Activated CD4-positive, alpha-beta memory T cell treated with anti-CD3 and anti-CD28 coated beads, Interleukin-2, amount 10 ng/mL, durations not matched to agents 7 days and 5 days (primary cell): Measurements from ENCODE around the gene ZMPSTE24. TPM values are rescaled to one million over a fixed set of nuclear protein-coding genes. Genes with fewer than 3 reads are reported as not detected.

Experiments used
- CTCF ChIA-PET: fragments of 350-600 bp; sonication (Branson Sonifier 250); formaldehyde crosslinking; loops from one replicate; lab custom pipeline; 2021; ENCODE audit warnings: antibody characterized with exemption, inconsistent platforms; lab: Charles Lee
- POLR2A ChIA-PET: fragments of 350-600 bp; sonication (Branson Sonifier 250); formaldehyde crosslinking; loops from one replicate; lab custom pipeline; 2021; ENCODE audit warnings: antibody characterized with exemption; lab: Charles Lee
- DNase-seq: peaks from one replicate; pipeline ENCODE4 v3.0.0-alpha.2; 2020
- H3K27ac Mint-ChIP-seq: one replicate; pipeline ENCODE4 v1.8.0; 2021; ENCODE audit warnings: mild to moderate bottlenecking, mixed read lengths
- H3K27me3 Mint-ChIP-seq: one replicate; pipeline ENCODE4 v1.8.0; 2021; ENCODE audit warnings: mixed read lengths
- H3K36me3 Mint-ChIP-seq: one replicate; pipeline ENCODE4 v1.8.0; 2021; ENCODE audit warnings: low read depth, mixed read lengths
- H3K4me1 Mint-ChIP-seq: one replicate; pipeline ENCODE4 v1.8.0; 2021; ENCODE audit warnings: mixed read lengths
- H3K4me3 Mint-ChIP-seq: one replicate; pipeline ENCODE4 v1.8.0; 2021; ENCODE audit warnings: mild to moderate bottlenecking, mixed read lengths
- H3K9me3 Mint-ChIP-seq: one replicate; pipeline ENCODE4 v1.8.0; 2021; ENCODE audit warnings: mixed read lengths
- total RNA-seq, 2 experiments: library from RNA; stranded (reverse); gene quantifications; one replicate each; pipeline ENCODE4 v1.2.3, GENCODE V29; 2021

ZMPSTE24 gene
- total RNA-seq, 2 experiments from 2014 or later = 23.8 to 25.4 TPM

- no peak overlapping the region for H3K27ac Mint-ChIP-seq
These were observed 7.3 kb downstream of the ZMPSTE24 start for GRCh38 chr1:40265298-40265697.

GRCh38 chr1:40265919-40266318 is 7.9 kb downstream of the ZMPSTE24 start:
- no peak overlapping the region for H3K4me3 Mint-ChIP-seq
- POLR2A ChIA-PET = interaction anchor here (0.9 kb wide), 1 partner anchor 10 kb away, joined by 3 read pairs; no protein-coding TSS in a partner anchor
- peaks cover 42% of the 10 kb centered on the region for H3K4me1 Mint-ChIP-seq
- peaks cover 51% of the 10 kb centered on the region for H3K36me3 Mint-ChIP-seq
- CTCF ChIA-PET = no interaction called here
- H3K27me3 Mint-ChIP-seq = no peaks in the 10 kb centered on the region
- no peak overlapping the region for H3K27ac Mint-ChIP-seq
- DNase-seq = no peak
- no peaks in the 10 kb centered on the region for H3K9me3 Mint-ChIP-seq

More at GRCh38 chr1:40265298-40265697, 7.3 kb downstream of the ZMPSTE24 start:
- H3K4me3 Mint-ChIP-seq = no peak overlapping the region
- no peaks in the 10 kb centered on the region for H3K9me3 Mint-ChIP-seq
- H3K4me1 Mint-ChIP-seq = peaks cover 42% of the 10 kb centered on the region
- CTCF ChIA-PET = no interaction called here
- H3K27me3 Mint-ChIP-seq = no peaks in the 10 kb centered on the region
- no peak for DNase-seq
- peaks cover 52% of the 10 kb centered on the region for H3K36me3 Mint-ChIP-seq
- POLR2A ChIA-PET = no interaction called here

- CTCF ChIA-PET = interaction anchor here (0.7 kb wide), 1 partner anchor 250 kb away, joined by 4 read pairs; no protein-coding TSS in a partner anchor
- Mint-ChIP-seq H3K4me1 (peaks cover 38% of the 10 kb centered on the region), H3K36me3 (peaks cover 47% of the 10 kb centered on the region)
These were observed 8.9 kb downstream of the ZMPSTE24 start for GRCh38 chr1:40266786-40267535.

GRCh38 chr1:40267767-40268187 is 9.7 kb downstream of the ZMPSTE24 start:
- Mint-ChIP-seq H3K4me1 (peaks cover 38% of the 10 kb centered on the region), H3K27me3 (no peaks in the 10 kb centered on the region), H3K9me3 (no peaks in the 10 kb centered on the region), H3K36me3 (peaks cover 48% of the 10 kb centered on the region), H3K27ac (no peak overlapping the region), H3K4me3 (no peak overlapping the region)
- ChIA-PET POLR2A (no interaction called here), CTCF (no interaction called here)
- DNase-seq = no peak

More at GRCh38 chr1:40266786-40267535, 8.9 kb downstream of the ZMPSTE24 start:
- Mint-ChIP-seq H3K27ac (no peak overlapping the region), H3K9me3 (no peaks in the 10 kb centered on the region), H3K4me3 (no peak overlapping the region), H3K27me3 (no peaks in the 10 kb centered on the region)
- no peak for DNase-seq
- POLR2A ChIA-PET = interaction anchor here (0.5 to 0.9 kb wide), 3 partner anchors 9 to 723 kb away, joined by 3 read pairs; partner anchors contain the start of gene ZMPSTE24

- no peaks in the 10 kb centered on the region for H3K27me3 Mint-ChIP-seq
- H3K36me3 Mint-ChIP-seq = peaks cover 47% of the 10 kb centered on the region
- ChIA-PET CTCF (no interaction called here), POLR2A (no interaction called here)
- no peak overlapping the region for H3K27ac Mint-ChIP-seq
- DNase-seq = no peak
- H3K4me3 Mint-ChIP-seq = no peak overlapping the region
- no peaks in the 10 kb centered on the region for H3K9me3 Mint-ChIP-seq
- H3K4me1 Mint-ChIP-seq = peaks cover 35% of the 10 kb centered on the region
These were observed 10.2 kb downstream of the ZMPSTE24 start for GRCh38 chr1:40268211-40268610.

- Mint-ChIP-seq H3K36me3 (peaks cover 54% of the 10 kb centered on the region), H3K27ac (peak overlapping the region; percentile 18), H3K9me3 (no peaks in the 10 kb centered on the region), H3K4me3 (no peak overlapping the region), H3K27me3 (no peaks in the 10 kb centered on the region), H3K4me1 (peaks cover 28% of the 10 kb centered on the region)
- no peak for DNase-seq
- ChIA-PET CTCF (interaction anchor here (0.6 kb wide), 1 partner anchor 165 kb away, joined by 7 read pairs; no protein-coding TSS in a partner anchor), POLR2A (no interaction called here)
These were observed 12.3 kb downstream of the ZMPSTE24 start for GRCh38 chr1:40270152-40270834.

- ChIA-PET POLR2A (interaction anchor here (0.9 to 1.2 kb wide), 2 partner anchors 14 to 17 kb away, joined by 3 read pairs; partner anchors contain the start of gene ZMPSTE24), CTCF (interaction anchor here (0.7 to 1.5 kb wide), 4 partner anchors 9 to 189 kb away, joined by 3 to 5 read pairs (median 4); no protein-coding TSS in a partner anchor)
- Mint-ChIP-seq H3K9me3 (no peaks in the 10 kb centered on the region), H3K27ac (no peak overlapping the region), H3K4me1 (peaks cover 23% of the 10 kb centered on the region), H3K36me3 (peaks cover 54% of the 10 kb centered on the region), H3K27me3 (no peaks in the 10 kb centered on the region), H3K4me3 (no peak overlapping the region)
- DNase-seq = no peak
These were observed 14.7 kb downstream of the ZMPSTE24 start for GRCh38 chr1:40272653-40273213.

- H3K36me3 Mint-ChIP-seq = peaks cover 50% of the 10 kb centered on the region
- H3K4me1 Mint-ChIP-seq = peaks cover 20% of the 10 kb centered on the region
- no peaks in the 10 kb centered on the region for H3K27me3 Mint-ChIP-seq
- no peak for DNase-seq
- H3K27ac Mint-ChIP-seq = no peak overlapping the region
- H3K4me3 Mint-ChIP-seq = no peak overlapping the region
- ChIA-PET CTCF (interaction anchor here (0.7 to 1.2 kb wide), 4 partner anchors 8 to 190 kb away, joined by 3 to 5 read pairs (median 3); no protein-coding TSS in a partner anchor), POLR2A (interaction anchor here (0.9 to 1.2 kb wide), 2 partner anchors 15 to 16 kb away, joined by 3 read pairs; partner anchors contain the start of gene ZMPSTE24)
- H3K9me3 Mint-ChIP-seq = no peaks in the 10 kb centered on the region
These were observed 15.6 kb downstream of the ZMPSTE24 start for GRCh38 chr1:40273547-40274166.

- no peak overlapping the region for H3K4me3 Mint-ChIP-seq
- H3K9me3 Mint-ChIP-seq = no peaks in the 10 kb centered on the region
- no peaks in the 10 kb centered on the region for H3K27me3 Mint-ChIP-seq
- H3K36me3 Mint-ChIP-seq = peaks cover 51% of the 10 kb centered on the region
- ChIA-PET CTCF (interaction anchor here (1.1 kb wide), 1 partner anchor 64 kb away, joined by 3 read pairs; no protein-coding TSS in a partner anchor), POLR2A (no interaction called here)
- no peak for DNase-seq
- no peak overlapping the region for H3K27ac Mint-ChIP-seq
- peaks cover 20% of the 10 kb centered on the region for H3K4me1 Mint-ChIP-seq
These were observed 16.3 kb downstream of the ZMPSTE24 start for GRCh38 chr1:40274331-40274730.

GRCh38 chr1:40276122-40276521 is 18.1 kb downstream of the ZMPSTE24 start:
- Mint-ChIP-seq H3K36me3 (peaks cover 48% of the 10 kb centered on the region), H3K27me3 (no peaks in the 10 kb centered on the region), H3K27ac (no peak overlapping the region), H3K4me1 (peaks cover 8% of the 10 kb centered on the region), H3K4me3 (no peak overlapping the region), H3K9me3 (no peaks in the 10 kb centered on the region)
- DNase-seq = no peak
- ChIA-PET POLR2A (no interaction called here), CTCF (interaction anchor here (0.8 to 1.2 kb wide), 2 partner anchors 123 to 226 kb away, joined by 4 to 5 read pairs; no protein-coding TSS in a partner anchor)

GRCh38 chr1:40281853-40282252 is 23.8 kb downstream of the ZMPSTE24 start:
- no peak for DNase-seq
- Mint-ChIP-seq H3K4me1 (no peaks in the 10 kb centered on the region), H3K9me3 (no peaks in the 10 kb centered on the region), H3K27me3 (no peaks in the 10 kb centered on the region), H3K36me3 (peaks cover 29% of the 10 kb centered on the region), H3K27ac (no peak overlapping the region), H3K4me3 (no peak overlapping the region)
- ChIA-PET CTCF (interaction anchor here (1.0 to 1.7 kb wide), 6 partner anchors 9 to 138 kb away, joined by 3 to 8 read pairs (median 6); no protein-coding TSS in a partner anchor), POLR2A (interaction anchor here (1.0 to 1.5 kb wide), 2 partner anchors 22 to 169 kb away, joined by 3 read pairs; no protein-coding TSS in a partner anchor)

- Mint-ChIP-seq H3K36me3 (peaks cover 47% of the 10 kb centered on the region), H3K4me3 (no peak overlapping the region), H3K9me3 (no peaks in the 10 kb centered on the region), H3K4me1 (peaks cover 12% of the 10 kb centered on the region), H3K27me3 (no peaks in the 10 kb centered on the region), H3K27ac (no peak overlapping the region)
- ChIA-PET POLR2A (no interaction called here), CTCF (interaction anchor here (0.7 to 2.7 kb wide), 6 partner anchors 10 to 128 kb away, joined by 3 to 11 read pairs (median 4); no protein-coding TSS in a partner anchor)
- no peak for DNase-seq
These were observed 33.3 kb downstream of the ZMPSTE24 start for GRCh38 chr1:40291293-40291692.
